ENCODE data around the gene JOSD1. TPM values are rescaled to one million over a fixed set of nuclear protein-coding genes. Genes with fewer than 3 reads are reported as not detected.

The JOSD1 gene
- total and polyA plus RNA-seq, 7 experiments from 2014 or later: 7.4 to 175 (median 65.7) TPM

- POLR2A ChIA-PET: interaction anchor here (0.5 to 31.4 kb wide), 9 partner anchors 11 to 1967 kb away, joined by 3 to 1007 read pairs (median 5); partner anchors contain the start of genes GTPBP1, NPTXR and SUN2
- Histone ChIP-seq H3K9me3 (ENCODE audit: control insufficient read depth in 2 of 3, low read length in 3 of 3) (no peaks in the 10 kb centered on the region), H3K4me1 (ENCODE audit: control insufficient read depth in 2 of 2, insufficient read depth in 2 of 2, low read length in 2 of 2) (peaks cover 29 to 31% of the 10 kb centered on the region in 2 donors), H3K27me3 (ENCODE audit: control insufficient read depth in 2 of 2, insufficient read depth in 2 of 2, low read length in 2 of 2) (no peaks in the 10 kb centered on the region), H3K27ac (ENCODE audit: low read depth, low read length) (peak overlapping the region; percentile 49), H3K36me3 (ENCODE audit: control insufficient read depth in 2 of 3, insufficient read depth in 3 of 3, low read length in 3 of 3) (peaks cover 45 to 87% (median 50%) of the 10 kb centered on the region in 3 experiments), H3K4me3 (ENCODE audit: low read length) (no peak overlapping the region)
- H3K4me1 Mint-ChIP-seq: peaks cover 25 to 71% (median 57%) of the 10 kb centered on the region in 7 donors
- intact Hi-C loops (cut with micrococcal nuclease): loop anchor here (2.0 kb wide), 2 partner anchors 16 to 108 kb away; no protein-coding TSS in a partner anchor
- peak overlapping the region in 8 of 9 donors; percentile 76 to 91 (median 86) for H3K27ac Mint-ChIP-seq
- H3K9me3 Mint-ChIP-seq: peaks cover 0 to 5% (median 0%) of the 10 kb centered on the region in 11 donors
- peaks cover 0 to 41% (median 24%) of the 10 kb centered on the region in 5 donors for H3K36me3 Mint-ChIP-seq
- H3K4me3 Mint-ChIP-seq: peak overlapping the region in 1 of 10 donors; percentile 32
- no peaks in the 10 kb centered on the region for H3K27me3 Mint-ChIP-seq
- no peak for ATAC-seq
- no peak for DNase-seq
- CTCF ChIA-PET: interaction anchor here (0.6 to 3.2 kb wide), 10 partner anchors 8 to 34 kb away, joined by 3 to 21 read pairs (median 4); no protein-coding TSS in a partner anchor
Measured at GRCh38 chr22:38735126-38735464, 34.4 kb upstream of the JOSD1 start.

GRCh38 chr22:38734421-38735100 lies 33.8 kb upstream of the JOSD1 start:
- ChIA-PET POLR2A (interaction anchor here (1.0 to 31.4 kb wide), 9 partner anchors 10 to 135 kb away, joined by 3 to 1007 read pairs (median 4); partner anchors contain the start of genes GTPBP1, NPTXR and SUN2), CTCF (interaction anchor here (0.8 to 3.4 kb wide), 14 partner anchors 8 to 135 kb away, joined by 3 to 24 read pairs (median 5); no protein-coding TSS in a partner anchor)
- no peak for ATAC-seq
- H3K36me3 Mint-ChIP-seq: peaks cover 0 to 39% (median 23%) of the 10 kb centered on the region in 5 donors
- H3K27ac Mint-ChIP-seq: peak overlapping the region in 8 of 9 donors; percentile 79 to 91 (median 86)
- Histone ChIP-seq H3K4me3 (ENCODE audit: low read length) (no peak overlapping the region), H3K27ac (ENCODE audit: low read depth, low read length) (peak overlapping the region; percentile 49), H3K9me3 (ENCODE audit: control insufficient read depth in 2 of 3, low read length in 3 of 3) (no peaks in the 10 kb centered on the region), H3K4me1 (ENCODE audit: control insufficient read depth in 2 of 2, insufficient read depth in 2 of 2, low read length in 2 of 2) (peaks cover 24 to 26% of the 10 kb centered on the region in 2 donors), H3K27me3 (ENCODE audit: control insufficient read depth in 2 of 2, insufficient read depth in 2 of 2, low read length in 2 of 2) (no peaks in the 10 kb centered on the region), H3K36me3 (ENCODE audit: control insufficient read depth in 2 of 3, insufficient read depth in 3 of 3, low read length in 3 of 3) (peaks cover 39 to 87% (median 50%) of the 10 kb centered on the region in 3 experiments)
- DNase-seq: no peak
- H3K4me3 Mint-ChIP-seq: peak overlapping the region in 4 of 10 donors; percentile 1 to 26 (median 22)
- peaks cover 0 to 7% (median 0%) of the 10 kb centered on the region in 11 donors for H3K9me3 Mint-ChIP-seq
- H3K27me3 Mint-ChIP-seq: no peaks in the 10 kb centered on the region
- intact Hi-C loops (cut with micrococcal nuclease): loop anchor here (2.0 kb wide), 2 partner anchors 16 to 108 kb away; no protein-coding TSS in a partner anchor
- H3K4me1 Mint-ChIP-seq: peaks cover 25 to 71% (median 51%) of the 10 kb centered on the region in 7 donors

- H3K4me1 Mint-ChIP-seq: peaks cover 25 to 65% (median 52%) of the 10 kb centered on the region in 7 donors
- Histone ChIP-seq H3K4me3 (ENCODE audit: low read length) (no peak overlapping the region), H3K36me3 (ENCODE audit: control insufficient read depth in 2 of 3, insufficient read depth in 3 of 3, low read length in 3 of 3) (peaks cover 37 to 87% (median 48%) of the 10 kb centered on the region in 3 experiments), H3K27me3 (ENCODE audit: control insufficient read depth in 2 of 2, insufficient read depth in 2 of 2, low read length in 2 of 2) (no peaks in the 10 kb centered on the region), H3K4me1 (ENCODE audit: control insufficient read depth in 2 of 2, insufficient read depth in 2 of 2, low read length in 2 of 2) (peaks cover 20 to 23% of the 10 kb centered on the region in 2 donors), H3K9me3 (ENCODE audit: control insufficient read depth in 2 of 3, low read length in 3 of 3) (no peaks in the 10 kb centered on the region), H3K27ac (ENCODE audit: low read depth, low read length) (peak overlapping the region; percentile 37)
- peaks cover 0 to 8% (median 0%) of the 10 kb centered on the region in 11 donors for H3K9me3 Mint-ChIP-seq
- POLR2A ChIA-PET: interaction anchor here (0.5 to 31.4 kb wide), 12 partner anchors 10 to 117 kb away, joined by 3 to 1007 read pairs (median 4); partner anchors contain the start of genes GTPBP1, NPTXR, SUN2 and TOMM22
- intact Hi-C loops (cut with micrococcal nuclease): loop anchor here (1.0 to 2.0 kb wide), 5 partner anchors 17 to 135 kb away; no protein-coding TSS in a partner anchor
- H3K4me3 Mint-ChIP-seq: peak overlapping the region in 4 of 10 donors; percentile 14 to 48 (median 22)
- DNase-seq (peak in 1 of 9 donors; percentile 28), ATAC-seq (peak; percentile 13)
- no peaks in the 10 kb centered on the region for H3K27me3 Mint-ChIP-seq
- CTCF ChIA-PET: interaction anchor here (0.9 to 3.4 kb wide), 18 partner anchors 9 to 137 kb away, joined by 3 to 24 read pairs (median 5); no protein-coding TSS in a partner anchor
- H3K36me3 Mint-ChIP-seq: peaks cover 0 to 42% (median 23%) of the 10 kb centered on the region in 5 donors
- peak overlapping the region; percentile 79 to 91 (median 87) for H3K27ac Mint-ChIP-seq
Measured at GRCh38 chr22:38733724-38734381, 33.1 kb upstream of the JOSD1 start.

GRCh38 chr22:38733329-38733723 lies 32.6 kb upstream of the JOSD1 start:
- no peaks in the 10 kb centered on the region for H3K9me3 ChIP-seq (ENCODE audit: control insufficient read depth in 2 of 3, low read length in 3 of 3)
- no peak overlapping the region for H3K4me3 ChIP-seq (ENCODE audit: low read length)
- Mint-ChIP-seq H3K27ac (peak overlapping the region; percentile 76 to 91 (median 87)), H3K27me3 (no peaks in the 10 kb centered on the region), H3K36me3 (peaks cover 0 to 45% (median 23%) of the 10 kb centered on the region in 5 donors), H3K4me1 (peaks cover 25 to 63% (median 53%) of the 10 kb centered on the region in 7 donors), H3K4me3 (peak overlapping the region in 4 of 10 donors; percentile 11 to 51 (median 40)), H3K9me3 (peaks cover 0 to 8% (median 0%) of the 10 kb centered on the region in 11 donors)
- H3K27ac ChIP-seq (ENCODE audit: low read depth, low read length): peak overlapping the region; percentile 54
- ChIA-PET POLR2A (interaction anchor here (0.5 to 31.4 kb wide), 11 partner anchors 9 to 118 kb away, joined by 3 to 1007 read pairs (median 4); partner anchors contain the start of genes GTPBP1, NPTXR, SUN2 and TOMM22), CTCF (interaction anchor here (0.9 to 3.4 kb wide), 17 partner anchors 9 to 137 kb away, joined by 3 to 24 read pairs (median 4); no protein-coding TSS in a partner anchor)
- peaks cover 37 to 87% (median 43%) of the 10 kb centered on the region in 3 experiments for H3K36me3 ChIP-seq (ENCODE audit: control insufficient read depth in 2 of 3, insufficient read depth in 3 of 3, low read length in 3 of 3)
- peak; percentile 67 for ATAC-seq
- peak in 5 of 9 donors; percentile 37 to 55 (median 49) for DNase-seq
- intact Hi-C loops (cut with micrococcal nuclease): loop anchor here in 1 of 2 donors (1.0 kb wide), 3 partner anchors 25 to 136 kb away; no protein-coding TSS in a partner anchor
- no peaks in the 10 kb centered on the region for H3K27me3 ChIP-seq (ENCODE audit: control insufficient read depth in 2 of 2, insufficient read depth in 2 of 2, low read length in 2 of 2)
- peaks cover 15 to 18% of the 10 kb centered on the region in 2 donors for H3K4me1 ChIP-seq (ENCODE audit: control insufficient read depth in 2 of 2, insufficient read depth in 2 of 2, low read length in 2 of 2)

GRCh38 chr22:38732251-38732815 lies 31.6 kb upstream of the JOSD1 start:
- no peaks in the 10 kb centered on the region for H3K27me3 ChIP-seq (ENCODE audit: control insufficient read depth in 2 of 2, insufficient read depth in 2 of 2, low read length in 2 of 2)
- Mint-ChIP-seq H3K4me3 (no peak overlapping the region), H3K27me3 (no peaks in the 10 kb centered on the region), H3K9me3 (peaks cover 0 to 8% (median 0%) of the 10 kb centered on the region in 11 donors), H3K4me1 (peaks cover 18 to 53% (median 46%) of the 10 kb centered on the region in 7 donors), H3K27ac (peak overlapping the region in 8 of 9 donors; percentile 68 to 91 (median 86)), H3K36me3 (peaks cover 0 to 40% (median 16%) of the 10 kb centered on the region in 5 donors)
- intact Hi-C loops (cut with micrococcal nuclease): no loop called here
- peak overlapping the region; percentile 1 for H3K27ac ChIP-seq (ENCODE audit: low read depth, low read length)
- H3K4me1 ChIP-seq (ENCODE audit: control insufficient read depth in 2 of 2, insufficient read depth in 2 of 2, low read length in 2 of 2): peaks cover 5 to 13% of the 10 kb centered on the region in 2 donors
- POLR2A ChIA-PET: interaction anchor here (0.5 to 31.4 kb wide), 12 partner anchors 8 to 139 kb away, joined by 3 to 1007 read pairs (median 6); partner anchors contain the start of genes CBX6, GTPBP1, NPTXR and SUN2
- DNase-seq: peak in 1 of 9 donors; percentile 28
- no peak for ATAC-seq
- H3K36me3 ChIP-seq (ENCODE audit: control insufficient read depth in 2 of 3, insufficient read depth in 3 of 3, low read length in 3 of 3): peaks cover 34 to 87% (median 42%) of the 10 kb centered on the region in 3 experiments
- CTCF ChIA-PET: interaction anchor here (0.5 to 3.4 kb wide), 18 partner anchors 10 to 847 kb away, joined by 3 to 24 read pairs (median 3); no protein-coding TSS in a partner anchor
- no peak overlapping the region for H3K4me3 ChIP-seq (ENCODE audit: low read length)
- no peaks in the 10 kb centered on the region for H3K9me3 ChIP-seq (ENCODE audit: control insufficient read depth in 2 of 3, low read length in 3 of 3)

All from naive thymus-derived CD4-positive, alpha-beta T cell (primary cell).